ENCODE data around the gene CIAO3. TPM values are rescaled to one million over a fixed set of nuclear protein-coding genes. Genes with fewer than 3 reads are reported as not detected.
"Not testable (repeated sequence)": the region's sequence is repeated elsewhere in the genome, so short reads cannot be mapped to it uniquely, and the experiment has no call there.

The CIAO3 gene
- total RNA-seq, 2 donors from 2014 or later = 23.3 to 25.5 TPM

GRCh38 chr16:693766-694165 lies 47.0 kb downstream of the CIAO3 start:
- Histone ChIP-seq H3K9me3 (no peaks in the 10 kb centered on the region), H3K27ac (no peak overlapping the region), H3K27me3 (peaks cover 17 to 25% of the 10 kb centered on the region in 2 donors), H3K4me3 (peak overlapping the region in 1 of 2 donors; percentile 21), H3K4me1 (peaks cover 0 to 40% of the 10 kb centered on the region in 2 donors), H3K36me3 (no peaks in the 10 kb centered on the region)
- DNase-seq (ENCODE audit: low spot score) = no peak
- TF ChIP-seq, protein P1, sequence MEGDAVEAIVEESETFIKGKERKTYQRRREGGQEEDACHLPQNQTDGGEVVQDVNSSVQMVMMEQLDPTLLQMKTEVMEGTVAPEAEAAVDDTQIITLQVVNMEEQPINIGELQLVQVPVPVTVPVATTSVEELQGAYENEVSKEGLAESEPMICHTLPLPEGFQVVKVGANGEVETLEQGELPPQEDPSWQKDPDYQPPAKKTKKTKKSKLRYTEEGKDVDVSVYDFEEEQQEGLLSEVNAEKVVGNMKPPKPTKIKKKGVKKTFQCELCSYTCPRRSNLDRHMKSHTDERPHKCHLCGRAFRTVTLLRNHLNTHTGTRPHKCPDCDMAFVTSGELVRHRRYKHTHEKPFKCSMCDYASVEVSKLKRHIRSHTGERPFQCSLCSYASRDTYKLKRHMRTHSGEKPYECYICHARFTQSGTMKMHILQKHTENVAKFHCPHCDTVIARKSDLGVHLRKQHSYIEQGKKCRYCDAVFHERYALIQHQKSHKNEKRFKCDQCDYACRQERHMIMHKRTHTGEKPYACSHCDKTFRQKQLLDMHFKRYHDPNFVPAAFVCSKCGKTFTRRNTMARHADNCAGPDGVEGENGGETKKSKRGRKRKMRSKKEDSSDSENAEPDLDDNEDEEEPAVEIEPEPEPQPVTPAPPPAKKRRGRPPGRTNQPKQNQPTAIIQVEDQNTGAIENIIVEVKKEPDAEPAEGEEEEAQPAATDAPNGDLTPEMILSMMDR (IDR thresholded peaks at IDR 0.05) = no peak

- Histone ChIP-seq H3K27me3 (peaks cover 17 to 25% of the 10 kb centered on the region in 2 donors), H3K4me1 (peaks cover 0 to 44% of the 10 kb centered on the region in 2 donors), H3K27ac (no peak overlapping the region), H3K4me3 (no peak overlapping the region), H3K36me3 (no peaks in the 10 kb centered on the region), H3K9me3 (no peaks in the 10 kb centered on the region)
- TF ChIP-seq, protein P1 (IDR thresholded peaks at IDR 0.05) = no peak
- no peak for DNase-seq (ENCODE audit: low spot score)
Observed at GRCh38 chr16:693364-693763, 47.4 kb downstream of the CIAO3 start.

- H3K27ac ChIP-seq = no peak overlapping the region
- TF ChIP-seq, protein P1 (IDR thresholded peaks at IDR 0.05) = no peak
- no peak overlapping the region for H3K4me3 ChIP-seq
- peaks cover 17 to 25% of the 10 kb centered on the region in 2 donors for H3K27me3 ChIP-seq
- DNase-seq (ENCODE audit: low spot score) = no peak
- no peaks in the 10 kb centered on the region for H3K9me3 ChIP-seq
- no peaks in the 10 kb centered on the region for H3K36me3 ChIP-seq
- peaks cover 0 to 44% of the 10 kb centered on the region in 2 donors for H3K4me1 ChIP-seq
Observed at GRCh38 chr16:692356-693108, 48.3 kb downstream of the CIAO3 start.

- not testable (repeated sequence) for DNase-seq (ENCODE audit: low spot score); H3K4me3 ChIP-seq; H3K27ac ChIP-seq; H3K36me3 ChIP-seq; H3K9me3 ChIP-seq
- Histone ChIP-seq H3K27me3 (peaks cover 16 to 25% of the 10 kb centered on the region in 2 donors), H3K4me1 (peaks cover 0 to 44% of the 10 kb centered on the region in 2 donors)
Observed at GRCh38 chr16:691242-691641, 49.6 kb downstream of the CIAO3 start.

- no peak for DNase-seq (ENCODE audit: low spot score)
- peaks cover 9% of the 10 kb centered on the region for H3K36me3 ChIP-seq
- TF ChIP-seq, protein P1 (IDR thresholded peaks at IDR 0.05) = no peak
- H3K4me3 ChIP-seq = peak overlapping the region; percentile 92 to 99
- peak overlapping the region in 1 of 2 donors; percentile 85 for H3K27ac ChIP-seq
- no peaks in the 10 kb centered on the region for H3K9me3 ChIP-seq
- peaks cover under 1 to 11% of the 10 kb centered on the region in 2 donors for H3K27me3 ChIP-seq
- H3K4me1 ChIP-seq = peaks cover 0 to 44% of the 10 kb centered on the region in 2 donors
Observed at GRCh38 chr16:689175-689897, 51.5 kb downstream of the CIAO3 start.

DNA sequence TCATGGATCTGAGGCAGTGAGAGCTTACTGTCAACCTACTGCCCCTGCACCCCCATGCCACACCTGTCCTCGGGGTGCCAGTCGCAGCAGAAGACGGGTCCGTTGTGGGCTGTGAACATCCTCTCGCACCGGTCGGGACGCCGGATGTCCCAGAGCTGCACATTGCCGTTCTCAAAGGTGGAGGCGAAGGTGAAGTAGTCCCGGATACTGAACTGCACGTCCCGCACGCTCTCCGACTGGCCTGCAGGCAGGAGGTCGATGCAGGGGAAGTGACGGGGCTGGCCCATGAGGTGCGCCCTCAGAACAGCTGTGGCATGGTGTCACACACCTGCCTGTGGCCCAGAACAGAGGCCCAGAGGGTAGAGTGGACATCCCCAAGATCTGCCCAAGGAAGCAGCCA lies 53.3 kb downstream of the CIAO3 start:
- H3K27ac ChIP-seq = no peak overlapping the region
- TF ChIP-seq, protein P1 (IDR thresholded peaks at IDR 0.05) = no peak
- no peak for DNase-seq (ENCODE audit: low spot score)
- H3K9me3 ChIP-seq = no peaks in the 10 kb centered on the region
- peaks cover 0 to 47% of the 10 kb centered on the region in 2 donors for H3K4me1 ChIP-seq
- H3K27me3 ChIP-seq = no peaks in the 10 kb centered on the region
- H3K36me3 ChIP-seq = peaks cover 16% of the 10 kb centered on the region
- no peak overlapping the region for H3K4me3 ChIP-seq
